Measurements from ENCODE around the gene TNS1. TPM values are rescaled to one million over a fixed set of nuclear protein-coding genes. Genes with fewer than 3 reads are reported as not detected.

The TNS1 gene
- total and polyA plus RNA-seq, 8 donors: 139 to 327 (median 159) TPM

DNA sequence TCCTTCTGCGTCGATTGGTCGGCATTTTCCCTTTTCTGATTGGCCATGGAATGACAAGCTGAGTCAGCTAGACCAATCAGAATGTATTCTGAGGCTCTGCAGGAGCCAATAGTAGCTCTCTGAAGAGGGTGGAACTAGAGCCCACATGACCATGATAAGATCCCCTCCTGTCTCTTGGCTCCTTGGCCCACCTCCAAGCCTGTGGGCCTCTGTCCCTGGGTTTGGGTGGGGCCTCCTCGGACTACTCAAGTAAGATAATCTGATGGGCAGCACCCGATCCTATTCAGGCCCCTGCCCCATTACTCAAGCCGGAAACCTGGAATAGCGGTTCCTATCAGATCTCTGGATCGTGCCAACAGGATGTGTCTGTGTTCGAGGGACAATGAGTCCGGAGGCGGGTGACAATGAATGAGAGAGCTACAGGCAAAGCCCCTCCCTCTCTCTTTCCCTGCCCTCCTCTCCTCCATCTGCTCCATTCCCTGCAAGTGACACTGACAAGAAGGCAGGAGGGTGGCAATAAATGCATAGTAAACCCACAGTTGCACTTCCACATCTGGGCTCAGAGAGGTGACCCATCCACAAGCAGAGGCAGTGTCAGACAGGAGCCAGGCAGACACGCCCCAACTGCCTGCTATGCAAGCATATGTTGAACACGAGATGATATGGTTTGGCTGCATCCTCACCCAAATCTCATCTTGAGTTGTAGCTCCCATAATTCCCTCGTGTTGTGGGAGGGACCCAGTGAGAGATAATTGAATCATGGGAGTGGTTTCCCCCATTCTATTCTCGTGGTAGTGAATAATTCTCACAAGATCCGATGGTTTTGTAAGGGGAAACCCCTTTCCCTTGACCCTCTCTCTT, 114.7 kb downstream of the TNS1 start:
- DNase-seq (peak in 1 of 4 donors; percentile 57), ATAC-seq (peak; percentile 11)
- Histone ChIP-seq H3K27ac (peak overlapping the region; percentile 49 to 65), H3K4me1 (peaks cover 0 to 59% of the 10 kb centered on the region in 2 donors), H3K9me3 (no peaks in the 10 kb centered on the region), H3K27me3 (no peaks in the 10 kb centered on the region), H3K4me3 (no peak overlapping the region), H3K36me3 (peaks cover 5 to 95% of the 10 kb centered on the region in 2 donors)
- TF ChIP-seq, protein P1, sequence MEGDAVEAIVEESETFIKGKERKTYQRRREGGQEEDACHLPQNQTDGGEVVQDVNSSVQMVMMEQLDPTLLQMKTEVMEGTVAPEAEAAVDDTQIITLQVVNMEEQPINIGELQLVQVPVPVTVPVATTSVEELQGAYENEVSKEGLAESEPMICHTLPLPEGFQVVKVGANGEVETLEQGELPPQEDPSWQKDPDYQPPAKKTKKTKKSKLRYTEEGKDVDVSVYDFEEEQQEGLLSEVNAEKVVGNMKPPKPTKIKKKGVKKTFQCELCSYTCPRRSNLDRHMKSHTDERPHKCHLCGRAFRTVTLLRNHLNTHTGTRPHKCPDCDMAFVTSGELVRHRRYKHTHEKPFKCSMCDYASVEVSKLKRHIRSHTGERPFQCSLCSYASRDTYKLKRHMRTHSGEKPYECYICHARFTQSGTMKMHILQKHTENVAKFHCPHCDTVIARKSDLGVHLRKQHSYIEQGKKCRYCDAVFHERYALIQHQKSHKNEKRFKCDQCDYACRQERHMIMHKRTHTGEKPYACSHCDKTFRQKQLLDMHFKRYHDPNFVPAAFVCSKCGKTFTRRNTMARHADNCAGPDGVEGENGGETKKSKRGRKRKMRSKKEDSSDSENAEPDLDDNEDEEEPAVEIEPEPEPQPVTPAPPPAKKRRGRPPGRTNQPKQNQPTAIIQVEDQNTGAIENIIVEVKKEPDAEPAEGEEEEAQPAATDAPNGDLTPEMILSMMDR (IDR thresholded peaks at IDR 0.05): no peak
- intact Hi-C loops (cut with DNase I): loop anchor here in 1 of 2 donors (5.0 kb wide), 1 partner anchor 101 kb away; no protein-coding TSS in a partner anchor

DNA sequence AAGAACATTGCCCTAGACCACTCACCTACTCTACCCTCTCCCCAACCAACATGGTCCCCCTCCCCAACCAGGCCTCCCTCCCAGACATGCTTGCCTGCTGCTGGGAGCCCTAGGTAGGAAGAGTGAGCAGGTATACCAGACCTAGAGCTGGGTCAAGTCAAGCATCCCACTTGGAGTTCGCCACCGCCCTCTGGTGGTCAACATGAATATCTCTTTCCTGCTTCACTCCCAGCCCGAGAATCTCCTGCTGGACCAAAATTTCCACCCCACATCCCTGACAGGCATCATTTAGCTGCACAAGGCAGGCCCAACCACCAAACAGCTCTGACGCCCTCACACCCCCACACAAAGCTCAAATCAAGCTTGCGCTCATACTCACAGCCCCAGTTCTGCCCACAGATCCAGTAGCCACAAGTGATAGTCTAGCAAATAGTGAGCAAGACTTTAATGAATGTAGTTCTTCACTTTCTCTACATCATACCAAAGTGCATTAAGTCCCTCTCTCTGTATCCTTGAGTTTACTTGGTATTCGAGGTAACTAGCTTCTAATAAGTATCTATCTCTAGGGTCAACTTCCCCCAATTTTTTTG, 116.0 kb downstream of the TNS1 start:
- peak; percentile 71 for ATAC-seq

DNA sequence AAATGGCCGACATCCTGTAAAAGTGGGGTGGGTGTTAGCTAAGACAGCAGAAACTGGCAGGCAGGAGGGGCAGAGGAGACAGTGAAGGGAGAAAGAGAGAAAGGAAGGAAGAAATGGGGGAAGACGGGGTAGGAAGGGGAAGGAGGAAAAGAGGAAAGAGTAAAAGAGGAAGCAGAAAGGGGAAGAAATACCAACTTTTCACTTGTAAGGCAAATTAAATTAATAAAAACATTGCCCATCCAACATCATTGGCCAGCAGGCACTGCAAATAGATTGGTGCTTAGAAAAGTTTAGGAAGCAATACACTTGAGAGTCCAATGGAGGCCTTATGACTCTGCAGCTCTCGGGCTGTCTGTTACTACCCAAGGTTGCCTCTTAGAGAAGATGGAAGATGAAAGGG, 116.7 kb downstream of the TNS1 start:
- H3K36me3 ChIP-seq: peaks cover 0 to 95% of the 10 kb centered on the region in 2 donors
- H3K4me1 ChIP-seq: peaks cover 0 to 56% of the 10 kb centered on the region in 2 donors
- DNase-seq (no peak), ATAC-seq (no peak)
- no peaks in the 10 kb centered on the region for H3K27me3 ChIP-seq
- H3K4me3 ChIP-seq: no peak overlapping the region
- peak overlapping the region in 1 of 2 donors; percentile 20 for H3K27ac ChIP-seq
- H3K9me3 ChIP-seq: no peaks in the 10 kb centered on the region
- TF ChIP-seq, protein P1 (IDR thresholded peaks at IDR 0.05): no peak
- intact Hi-C loops (cut with DNase I): loop anchor here in 1 of 2 donors (5.0 kb wide), 1 partner anchor 99 kb away; no protein-coding TSS in a partner anchor

More for the DNA sequence above, 116.0 kb downstream of the TNS1 start:
- intact Hi-C loops (cut with DNase I): loop anchor here in 1 of 2 donors (5.0 kb wide), 1 partner anchor 100 kb away; no protein-coding TSS in a partner anchor
- Histone ChIP-seq H3K4me1 (peaks cover 0 to 59% of the 10 kb centered on the region in 2 donors), H3K36me3 (peaks cover 0 to 95% of the 10 kb centered on the region in 2 donors), H3K27me3 (no peaks in the 10 kb centered on the region), H3K27ac (peak overlapping the region in 1 of 2 donors; percentile 65), H3K9me3 (no peaks in the 10 kb centered on the region), H3K4me3 (no peak overlapping the region)
- TF ChIP-seq, protein P1 (IDR thresholded peaks at IDR 0.05): peak; percentile 65 to 71
- DNase-seq: peak in 3 of 4 donors; percentile 67 to 83 (median 68)

DNA sequence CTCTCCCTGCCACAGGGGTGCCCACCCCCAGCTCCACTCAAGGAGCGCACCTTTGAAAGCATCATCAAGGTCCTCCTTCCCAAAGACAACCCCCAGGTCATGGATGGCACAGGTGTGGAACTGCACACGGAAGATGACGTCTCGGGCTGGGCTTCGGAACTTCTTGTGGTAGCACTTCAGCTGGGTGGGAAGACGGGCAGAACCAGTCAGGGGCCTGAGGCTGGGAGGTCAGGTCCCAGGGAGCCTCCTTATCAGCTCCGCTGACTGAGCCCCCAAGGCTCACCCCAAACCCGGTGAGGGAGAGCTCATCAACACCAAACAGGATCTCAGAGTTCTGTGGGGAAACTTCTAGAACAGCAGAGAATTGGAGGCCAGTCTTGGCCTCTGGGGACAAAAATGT, 117.8 kb downstream of the TNS1 start:
- DNase-seq (no peak), ATAC-seq (no peak)
- intact Hi-C loops (cut with DNase I): loop anchor here in 1 of 2 donors (5.0 kb wide), 1 partner anchor 98 kb away; no protein-coding TSS in a partner anchor
- TF ChIP-seq, protein P1 (IDR thresholded peaks at IDR 0.05): no peak
- no peak overlapping the region for H3K4me3 ChIP-seq
- H3K27ac ChIP-seq: no peak overlapping the region
- H3K27me3 ChIP-seq: no peaks in the 10 kb centered on the region
- peaks cover 0 to 51% of the 10 kb centered on the region in 2 donors for H3K4me1 ChIP-seq
- H3K9me3 ChIP-seq: no peaks in the 10 kb centered on the region
- H3K36me3 ChIP-seq: peaks cover 0 to 95% of the 10 kb centered on the region in 2 donors

DNA sequence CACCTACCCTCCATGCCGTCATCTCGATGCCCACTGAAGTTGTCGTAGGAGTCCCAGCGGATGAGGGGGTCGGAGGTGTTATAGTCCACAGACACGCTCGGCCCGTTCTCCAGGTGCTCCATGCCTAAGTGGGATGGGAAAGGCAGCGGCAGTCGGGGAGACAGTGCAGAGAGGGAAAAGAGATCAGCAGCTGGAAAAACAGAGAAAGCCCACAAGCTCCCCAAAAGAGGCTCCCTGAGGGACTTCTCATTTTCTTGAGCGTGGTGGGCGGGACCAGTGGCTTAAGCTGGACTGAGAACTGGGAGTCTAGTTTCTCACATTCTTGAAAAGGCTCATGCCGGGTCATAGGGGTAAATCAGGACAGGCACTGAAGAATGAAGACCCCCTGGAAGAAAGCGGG, 121.9 kb downstream of the TNS1 start:
- Histone ChIP-seq H3K9me3 (no peaks in the 10 kb centered on the region), H3K4me3 (no peak overlapping the region), H3K27ac (no peak overlapping the region), H3K4me1 (peaks cover 0 to 18% of the 10 kb centered on the region in 2 donors), H3K36me3 (peaks cover 0 to 97% of the 10 kb centered on the region in 2 donors), H3K27me3 (no peaks in the 10 kb centered on the region)
- intact Hi-C loops (cut with DNase I): no loop called here
- ATAC-seq: no peak
- DNase-seq: no peak
- TF ChIP-seq, protein P1 (IDR thresholded peaks at IDR 0.05): no peak
